Thyroid gland (tissue), 4 donors: ENCODE measurements around the gene HIVEP3. TPM values are rescaled to one million over a fixed set of nuclear protein-coding genes. Genes with fewer than 3 reads are reported as not detected.
A peak's percentile ranks its signal among the peaks of the same experiment; 100 is the strongest.

Experiments used
- DNase-seq, 2 donors: peaks; one replicate each; pipeline ENCODE4 v3.0.0-alpha.2; 2019
- H3K27ac ChIP-seq, 3 donors: fragments of 200-600 bp; sonication (generic); 1 replicate in 2 of 3; 2 replicates in 1 of 3; pipeline ENCODE4 v1.5.1; 2016 to 2019; ENCODE audit warnings: mild to moderate bottlenecking in 1 of 3, moderate library complexity in 1 of 3
- H3K27me3 ChIP-seq: fragments of 200-600 bp; sonication (generic); one replicate; pipeline ENCODE4 v1.5.1; 2019
- H3K36me3 ChIP-seq, 2 donors: fragments of 200-600 bp; sonication (generic); one replicate each; pipeline ENCODE4 v1.5.1; 2016 to 2019
- H3K4me1 ChIP-seq, 2 donors: fragments of 200-600 bp; sonication (generic); one replicate each; pipeline ENCODE4 v1.5.1; 2017 to 2019
- H3K4me3 ChIP-seq, 3 donors: fragments of 200-600 bp; sonication (generic); replicated peaks in 1 of 3; 1 replicate in 2 of 3; 2 replicates in 1 of 3; pipeline ENCODE4 v1.5.1; 2016; ENCODE audit warnings: mild to moderate bottlenecking in 1 of 3
- H3K9me3 ChIP-seq: fragments of 200-600 bp; sonication (generic); one replicate; pipeline ENCODE4 v1.5.1; 2017
- CTCF ChIP-seq, 6 experiments: fragments of 200-600 bp in 3 of 6; fragments of 450-650 bp in 3 of 6; sonication (generic) in 3 of 6; IDR thresholded peaks; one replicate each; pipeline ENCODE4 v1.5.1; 2016 to 2019; ENCODE audit warnings: antibody characterized with exemption in 6 of 6, mild to moderate bottlenecking in 2 of 6, inconsistent platforms in 1 of 6, moderate library complexity in 1 of 6
- POLR2A ChIP-seq, 2 donors: fragments of 450-650 bp; IDR thresholded peaks; one replicate each; pipeline ENCODE4 v1.6.1; 2017; ENCODE audit warnings: antibody characterized with exemption in 2 of 2, mild to moderate bottlenecking in 2 of 2, moderate library complexity in 1 of 2
- WGBS, 2 donors: methylation state at CpG; one replicate each; pipeline ENCODE4 v1.1.5; 2017; 5-methylcytosine and 5-hydroxymethylcytosine counted together
- intact Hi-C: fragments of 100-400 bp; cut with DNase I; formaldehyde crosslinking; loops from one replicate; pipeline ENCODE4 v1.15.1; 2023
- total RNA-seq, 4 donors: library from RNA; depleted of rRNA; stranded (reverse); fragments of >200 nt; gene quantifications; one replicate each; pipeline ENCODE4 v1.2.3, GENCODE V29; 2016

The HIVEP3 gene
- total RNA-seq, 4 donors from 2014 or later = 9.7 to 13.5 (median 12.5) TPM

GRCh38 chr1:41768583-41768982 is 150.1 kb downstream of the HIVEP3 start:
- intact Hi-C loops = no loop called here
- no peaks in the 10 kb centered on the region for H3K9me3 ChIP-seq
- H3K4me1 ChIP-seq = peaks cover 41 to 50% of the 10 kb centered on the region in 2 donors
- DNase-seq = no peak
- 59 to 61% methylated on average over 6 of the region's 6 CpGs for WGBS, 2 donors
- no peak overlapping the region for H3K27ac ChIP-seq
- TF ChIP-seq CTCF (IDR thresholded peaks at IDR 0.05) (no peak), POLR2A (IDR thresholded peaks at IDR 0.05) (no peak)
- no peaks in the 10 kb centered on the region for H3K27me3 ChIP-seq
- no peak overlapping the region for H3K4me3 ChIP-seq
- no peaks in the 10 kb centered on the region for H3K36me3 ChIP-seq

GRCh38 chr1:41767534-41768525 is 150.9 kb downstream of the HIVEP3 start:
- peak in 1 of 2 donors; percentile 21 for DNase-seq
- TF ChIP-seq POLR2A (IDR thresholded peaks at IDR 0.05) = no peak
- TF ChIP-seq CTCF (IDR thresholded peaks at IDR 0.05) = no peak
- H3K36me3 ChIP-seq = no peaks in the 10 kb centered on the region
- 64 to 80% methylated on average over 11 of the region's 11 CpGs for WGBS, 2 donors
- no peak overlapping the region for H3K4me3 ChIP-seq
- intact Hi-C loops = no loop called here
- H3K4me1 ChIP-seq = peaks cover 37 to 43% of the 10 kb centered on the region in 2 donors
- H3K27ac ChIP-seq = no peak overlapping the region
- H3K27me3 ChIP-seq = no peaks in the 10 kb centered on the region
- H3K9me3 ChIP-seq = no peaks in the 10 kb centered on the region

- WGBS, 2 donors = 50 to 57% methylated on average over 1 to 2 of the region's 2 CpGs
- Histone ChIP-seq H3K27ac (no peak overlapping the region), H3K36me3 (no peaks in the 10 kb centered on the region), H3K4me3 (no peak overlapping the region), H3K4me1 (peaks cover 25 to 30% of the 10 kb centered on the region in 2 donors), H3K9me3 (no peaks in the 10 kb centered on the region), H3K27me3 (no peaks in the 10 kb centered on the region)
- peak; percentile 58 to 67 for DNase-seq
- no peak for TF ChIP-seq CTCF (IDR thresholded peaks at IDR 0.05)
- TF ChIP-seq POLR2A (IDR thresholded peaks at IDR 0.05) = no peak
- intact Hi-C loops = no loop called here
Observed at GRCh38 chr1:41766546-41766945, 152.2 kb downstream of the HIVEP3 start.

GRCh38 chr1:41766041-41766440 is 152.7 kb downstream of the HIVEP3 start:
- no peaks in the 10 kb centered on the region for H3K27me3 ChIP-seq
- no peaks in the 10 kb centered on the region for H3K36me3 ChIP-seq
- no peaks in the 10 kb centered on the region for H3K9me3 ChIP-seq
- H3K4me1 ChIP-seq = peaks cover 22 to 25% of the 10 kb centered on the region in 2 donors
- H3K27ac ChIP-seq = no peak overlapping the region
- no peak for DNase-seq
- TF ChIP-seq POLR2A (IDR thresholded peaks at IDR 0.05) (no peak), CTCF (IDR thresholded peaks at IDR 0.05) (no peak)
- H3K4me3 ChIP-seq = no peak overlapping the region
- intact Hi-C loops = no loop called here

- intact Hi-C loops = no loop called here
- 47 to 59% methylated on average over 3 of the region's 3 CpGs for WGBS, 2 donors
- Histone ChIP-seq H3K36me3 (no peaks in the 10 kb centered on the region), H3K4me3 (no peak overlapping the region), H3K27ac (no peak overlapping the region), H3K4me1 (peaks cover 17 to 20% of the 10 kb centered on the region in 2 donors), H3K27me3 (no peaks in the 10 kb centered on the region), H3K9me3 (no peaks in the 10 kb centered on the region)
- TF ChIP-seq CTCF (IDR thresholded peaks at IDR 0.05) = no peak
- no peak for TF ChIP-seq POLR2A (IDR thresholded peaks at IDR 0.05)
- DNase-seq = no peak
Observed at GRCh38 chr1:41765152-41765551, 153.6 kb downstream of the HIVEP3 start.
